ENCODE data around the gene TUFM. TPM values are rescaled to one million over a fixed set of nuclear protein-coding genes. Genes with fewer than 3 reads are reported as not detected.

TUFM gene
- total RNA-seq, 1 experiment from 2014 or later = 361 TPM

DNA sequence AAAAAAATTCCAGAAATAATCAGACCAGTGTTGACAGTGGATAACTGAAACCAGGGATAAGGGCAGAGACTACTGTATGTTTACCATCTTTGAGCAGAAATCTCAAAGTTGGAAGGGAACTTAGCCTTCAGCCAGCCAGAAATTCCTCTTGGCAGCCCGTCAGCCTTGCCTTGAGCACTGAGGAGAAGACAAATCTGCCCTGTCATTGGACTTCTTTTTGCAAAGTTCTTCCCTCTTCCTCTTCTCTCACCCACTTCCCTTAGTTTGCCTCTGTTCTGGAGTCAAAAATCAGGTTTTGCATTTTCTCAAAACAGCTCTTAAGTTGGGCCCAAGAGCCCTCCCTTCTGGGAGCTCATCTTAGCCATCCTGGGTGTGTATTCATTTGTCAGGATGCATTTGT lies 6.2 kb downstream of the TUFM start:
- H3K4me2 ChIP-seq (ENCODE audit: low read length) = no peak overlapping the region
- peaks cover 2% of the 10 kb centered on the region; the same call in 1 of the 2 replicates for H4K20me1 ChIP-seq (ENCODE audit: insufficient read depth)
- no peak overlapping the region for H3K9ac ChIP-seq (ENCODE audit: low read length)
- no peak overlapping the region for H2AFZ ChIP-seq (ENCODE audit: low read depth, low read length, poor library complexity, severe bottlenecking)
- ChIA-PET CTCF (no interaction called here), RAD21 (ENCODE audit: low non-redundant PET in 1 of 2, low total read pairs in 2 of 2, uncharacterized antibody in 2 of 2, unreplicated experiment in 2 of 2) (no interaction called here), POLR2A (interaction anchor here (1.0 kb wide), 1 partner anchor 22 kb away, joined by 3 read pairs; no protein-coding TSS in a partner anchor)
- H3K9me3 ChIP-seq (ENCODE audit: control insufficient read depth in 1 of 2, insufficient read depth in 1 of 2, low read depth in 1 of 2, low read length in 2 of 2) = no peaks in the 10 kb centered on the region
- BruUV-seq (replicated peaks) = no TSS peak
- DNase-seq (ENCODE audit: low read depth, low spot score) = no peak
- intact Hi-C loops (cut with micrococcal nuclease) = no loop called here
- no peak for ATAC-seq
- TF ChIP-seq, protein P1, sequence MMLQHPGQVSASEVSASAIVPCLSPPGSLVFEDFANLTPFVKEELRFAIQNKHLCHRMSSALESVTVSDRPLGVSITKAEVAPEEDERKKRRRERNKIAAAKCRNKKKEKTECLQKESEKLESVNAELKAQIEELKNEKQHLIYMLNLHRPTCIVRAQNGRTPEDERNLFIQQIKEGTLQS (IDR thresholded peaks at IDR 0.05) = no peak
- TF ChIP-seq JUND (IDR thresholded peaks at IDR 0.05) = no peak
- TF ChIP-seq, protein P2, sequence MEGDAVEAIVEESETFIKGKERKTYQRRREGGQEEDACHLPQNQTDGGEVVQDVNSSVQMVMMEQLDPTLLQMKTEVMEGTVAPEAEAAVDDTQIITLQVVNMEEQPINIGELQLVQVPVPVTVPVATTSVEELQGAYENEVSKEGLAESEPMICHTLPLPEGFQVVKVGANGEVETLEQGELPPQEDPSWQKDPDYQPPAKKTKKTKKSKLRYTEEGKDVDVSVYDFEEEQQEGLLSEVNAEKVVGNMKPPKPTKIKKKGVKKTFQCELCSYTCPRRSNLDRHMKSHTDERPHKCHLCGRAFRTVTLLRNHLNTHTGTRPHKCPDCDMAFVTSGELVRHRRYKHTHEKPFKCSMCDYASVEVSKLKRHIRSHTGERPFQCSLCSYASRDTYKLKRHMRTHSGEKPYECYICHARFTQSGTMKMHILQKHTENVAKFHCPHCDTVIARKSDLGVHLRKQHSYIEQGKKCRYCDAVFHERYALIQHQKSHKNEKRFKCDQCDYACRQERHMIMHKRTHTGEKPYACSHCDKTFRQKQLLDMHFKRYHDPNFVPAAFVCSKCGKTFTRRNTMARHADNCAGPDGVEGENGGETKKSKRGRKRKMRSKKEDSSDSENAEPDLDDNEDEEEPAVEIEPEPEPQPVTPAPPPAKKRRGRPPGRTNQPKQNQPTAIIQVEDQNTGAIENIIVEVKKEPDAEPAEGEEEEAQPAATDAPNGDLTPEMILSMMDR (IDR thresholded peaks at IDR 0.05 in 2 of 3, conservative IDR thresholded peaks at IDR 0.05 in 1 of 3; ENCODE audit: borderline replicate concordance in 1 of 3, insufficient read depth in 1 of 3, low read depth in 2 of 3, low read length in 2 of 3) = no peak
- no peak for TF ChIP-seq CBX3 (IDR thresholded peaks at IDR 0.05; ENCODE audit: low read depth)
- H3K4me3 ChIP-seq (replicated peaks in 1 of 2; ENCODE audit: low read depth in 1 of 2, low read length in 2 of 2) = no peak overlapping the region
- H3K27ac ChIP-seq (ENCODE audit: low read depth, low read length) = no peak overlapping the region
- no peaks in the 10 kb centered on the region for H3K9me2 ChIP-seq (ENCODE audit: insufficient read depth)
- peaks cover 14% of the 10 kb centered on the region for H3K79me2 ChIP-seq (ENCODE audit: insufficient read depth, low read length)
- no peaks in the 10 kb centered on the region for H3K27me3 ChIP-seq (ENCODE audit: insufficient read depth, low read length)
- H3K36me3 ChIP-seq (ENCODE audit: control insufficient read depth in 1 of 2, insufficient read depth in 2 of 2, low read length in 2 of 2) = peaks cover 42 to 49% of the 10 kb centered on the region in 2 experiments; a peak in 3 of 4 replicates
- H3K4me1 ChIP-seq (ENCODE audit: control insufficient read depth in 1 of 2, insufficient read depth in 2 of 2, low read length in 2 of 2) = peaks cover 5% of the 10 kb centered on the region in 2 experiments; a peak in 3 of 4 replicates

DNA sequence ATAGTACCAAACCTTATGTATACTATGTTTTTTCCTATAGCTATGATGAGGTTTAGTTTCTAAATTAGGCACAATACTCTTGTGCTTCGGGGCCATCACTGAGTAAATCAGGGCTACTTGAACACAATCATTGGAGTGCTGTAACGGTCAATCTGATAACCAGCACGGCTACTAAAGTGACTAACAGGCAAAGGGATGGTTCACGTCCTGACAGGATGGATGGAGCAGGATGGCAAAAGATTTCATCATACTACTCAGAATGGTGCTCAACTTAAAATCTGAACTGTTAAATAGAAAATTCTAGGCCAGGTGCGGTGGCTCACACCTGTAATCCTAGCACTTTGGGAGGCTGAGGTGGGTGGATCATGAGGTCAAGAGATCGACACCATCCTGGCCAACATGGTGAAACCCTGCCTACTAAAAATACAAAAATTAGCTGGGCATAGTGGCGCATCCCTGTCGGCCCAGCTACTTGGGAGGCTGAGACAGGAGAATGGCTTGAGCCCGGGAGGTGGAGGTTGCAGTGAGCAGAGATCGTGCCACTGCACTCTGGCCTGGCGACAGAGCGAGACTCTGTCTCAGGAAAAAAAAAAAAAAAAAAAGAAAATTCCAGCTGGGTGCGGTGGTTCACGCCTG lies 7.0 kb downstream of the TUFM start:
- ATAC-seq = no peak
- Histone ChIP-seq H3K36me3 (ENCODE audit: control insufficient read depth in 1 of 2, insufficient read depth in 2 of 2, low read length in 2 of 2) (peaks cover 46 to 49% of the 10 kb centered on the region in 2 experiments), H3K4me1 (ENCODE audit: control insufficient read depth in 1 of 2, insufficient read depth in 2 of 2, low read length in 2 of 2) (no peaks in the 10 kb centered on the region), H3K4me2 (ENCODE audit: low read length) (no peak overlapping the region), H3K27me3 (ENCODE audit: insufficient read depth, low read length) (no peaks in the 10 kb centered on the region), H3K9me3 (ENCODE audit: control insufficient read depth in 1 of 2, insufficient read depth in 1 of 2, low read depth in 1 of 2, low read length in 2 of 2) (no peaks in the 10 kb centered on the region), H2AFZ (ENCODE audit: low read depth, low read length, poor library complexity, severe bottlenecking) (no peak overlapping the region), H3K27ac (ENCODE audit: low read depth, low read length) (no peak overlapping the region), H3K79me2 (ENCODE audit: insufficient read depth, low read length) (peaks cover 6% of the 10 kb centered on the region; the same call in 1 of the 2 replicates), H3K9ac (ENCODE audit: low read length) (no peak overlapping the region), H3K4me3 (replicated peaks in 1 of 2; ENCODE audit: low read depth in 1 of 2, low read length in 2 of 2) (no peak overlapping the region), H3K9me2 (ENCODE audit: insufficient read depth) (no peaks in the 10 kb centered on the region), H4K20me1 (ENCODE audit: insufficient read depth) (no peaks in the 10 kb centered on the region)
- no peak for DNase-seq (ENCODE audit: low read depth, low spot score)
- ChIA-PET RAD21 (ENCODE audit: low non-redundant PET in 1 of 2, low total read pairs in 2 of 2, uncharacterized antibody in 2 of 2, unreplicated experiment in 2 of 2) (no interaction called here), POLR2A (no interaction called here), CTCF (no interaction called here)
- intact Hi-C loops (cut with micrococcal nuclease) = no loop called here
- no TSS peak for BruUV-seq (replicated peaks)
- TF ChIP-seq, protein P2 (IDR thresholded peaks at IDR 0.05 in 2 of 3, conservative IDR thresholded peaks at IDR 0.05 in 1 of 3; ENCODE audit: borderline replicate concordance in 1 of 3, insufficient read depth in 1 of 3, low read depth in 2 of 3, low read length in 2 of 3) = no peak
- no peak for TF ChIP-seq ELF1 (IDR thresholded peaks at IDR 0.05; ENCODE audit: borderline replicate concordance, low read depth)
- no peak for TF ChIP-seq EZH2 (IDR thresholded peaks at IDR 0.05)
- TF ChIP-seq ZNF274 (IDR thresholded peaks at IDR 0.05; ENCODE audit: low read depth, low read length) = no peak
- TF ChIP-seq SP1 (IDR thresholded peaks at IDR 0.05; ENCODE audit: low read depth) = no peak
- no peak for TF ChIP-seq RAD21 (IDR thresholded peaks at IDR 0.05; ENCODE audit: low read depth)
- TF ChIP-seq ZFX (IDR thresholded peaks at IDR 0.05) = no peak
- TF ChIP-seq EZH2phosphoT487 (IDR thresholded peaks at IDR 0.05; ENCODE audit: borderline replicate concordance) = no peak
- no peak for TF ChIP-seq JUND (IDR thresholded peaks at IDR 0.05)
- no peak for TF ChIP-seq TCF7L2 (IDR thresholded peaks at IDR 0.05; ENCODE audit: borderline replicate concordance, extremely low read depth, insufficient read depth, insufficient read length)
- TF ChIP-seq CBX3 (IDR thresholded peaks at IDR 0.05; ENCODE audit: low read depth) = no peak
- TF ChIP-seq POLR2A (IDR thresholded peaks at IDR 0.05; ENCODE audit: borderline replicate concordance, extremely low read depth, insufficient read depth, insufficient read length) = no peak
- TF ChIP-seq YY1 (IDR thresholded peaks at IDR 0.05; ENCODE audit: extremely low read depth, insufficient replicate concordance, low read depth, low read length) = no peak
- TF ChIP-seq FOSL1 (IDR thresholded peaks at IDR 0.05; ENCODE audit: low read depth) = no peak

Data from HCT116 (cell line).